HG02798 (cell line): ENCODE data around the gene GFRA4.

ENCODE experiments used
- ATAC-seq: cut with Tn5 transposase; IDR thresholded peaks from one replicate; pipeline ENCODE4 v1.9.1; 2021; ENCODE audit warnings: mild to moderate bottlenecking; ENCODE audit not compliant: unreplicated experiment, poor library complexity

GFRA4 gene

DNA sequence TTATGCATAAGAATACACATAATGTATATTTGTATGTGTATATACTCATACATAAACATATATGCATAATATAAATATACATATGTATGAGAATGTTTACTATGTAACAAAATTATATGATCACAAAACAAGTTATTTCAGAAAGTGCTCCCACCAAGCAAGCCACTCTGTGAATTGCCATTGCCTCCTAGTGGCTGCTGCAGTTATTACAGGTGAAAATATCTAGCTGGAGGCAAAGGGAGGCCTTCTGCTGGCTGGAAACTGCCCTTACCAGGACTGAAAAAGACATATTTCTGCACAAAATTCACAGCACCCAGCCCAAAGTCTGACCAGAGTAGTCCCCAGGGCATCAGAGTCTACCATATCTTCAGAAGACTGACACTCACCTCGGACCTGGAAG, 33.0 kb upstream of the GFRA4 start:
- no peak for ATAC-seq

DNA sequence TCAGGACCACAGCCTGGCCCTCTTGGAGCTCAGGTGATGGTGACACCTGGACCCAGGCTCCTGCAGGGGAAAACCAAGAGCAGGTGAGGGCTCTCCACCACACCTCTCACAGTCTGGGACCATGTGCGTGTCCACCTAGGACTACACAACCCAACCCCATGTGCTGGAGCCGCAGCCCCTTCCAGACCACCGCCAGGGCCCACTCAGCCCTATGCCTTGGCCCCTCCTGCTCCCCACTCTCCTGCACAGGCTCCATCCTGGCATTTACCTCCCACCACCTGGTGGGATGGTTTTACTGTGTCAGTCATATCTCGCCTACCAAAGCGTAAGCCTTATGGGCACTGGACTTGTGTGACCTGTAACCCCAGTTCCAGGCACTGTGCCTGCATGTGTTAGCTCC, 31.7 kb upstream of the GFRA4 start:
- ATAC-seq, result no peak

DNA sequence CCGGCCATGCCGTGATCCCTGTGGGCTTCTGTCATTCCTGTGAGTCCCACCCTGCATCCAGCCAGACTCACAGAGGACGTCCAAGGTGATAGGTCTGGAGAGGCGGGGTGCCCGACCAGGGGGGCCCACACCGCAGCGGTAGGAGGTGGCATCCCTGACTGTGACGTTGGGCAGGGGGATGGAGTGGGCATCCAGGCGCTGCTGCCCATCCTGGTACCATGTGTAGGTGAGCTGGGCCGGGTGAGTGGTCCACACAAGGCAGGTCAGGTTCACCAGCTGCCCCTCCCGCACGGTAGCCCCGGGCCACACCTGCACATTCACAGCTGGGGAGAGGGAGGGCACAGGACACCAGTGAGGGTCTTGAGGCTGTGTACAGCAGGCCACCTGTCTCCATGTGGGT, 30.2 kb upstream of the GFRA4 start:
- no peak for ATAC-seq

DNA sequence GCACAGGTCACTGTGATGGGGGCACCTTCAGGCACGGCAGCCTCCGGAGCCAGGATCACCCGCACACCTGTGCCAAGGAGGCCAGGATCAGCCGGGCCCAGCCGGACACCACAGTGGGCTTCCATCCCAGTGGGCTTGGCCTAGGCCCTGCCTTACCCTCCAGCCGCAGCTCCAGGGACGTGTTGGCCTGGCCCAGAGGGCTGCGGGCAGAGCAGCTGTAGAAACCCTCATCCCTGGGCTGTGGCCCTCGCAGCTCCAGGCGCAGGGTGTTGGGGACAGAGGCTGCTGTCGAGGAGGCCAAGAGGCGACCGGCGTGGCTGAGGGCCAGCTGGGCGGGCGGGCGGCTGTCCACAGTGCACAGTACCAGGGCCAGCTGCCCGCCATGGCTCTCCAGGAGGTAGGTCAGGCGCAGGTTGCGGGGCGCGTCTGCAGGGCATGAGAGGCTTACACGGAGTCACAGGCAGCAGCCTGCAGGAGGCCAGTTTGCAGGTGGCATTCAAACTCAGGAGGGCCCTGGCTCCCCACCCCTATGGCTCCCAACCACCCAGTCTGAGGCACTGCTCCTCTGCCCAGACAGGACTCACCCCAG, 29.6 kb upstream of the GFRA4 start:
- ATAC-seq, result no peak

DNA sequence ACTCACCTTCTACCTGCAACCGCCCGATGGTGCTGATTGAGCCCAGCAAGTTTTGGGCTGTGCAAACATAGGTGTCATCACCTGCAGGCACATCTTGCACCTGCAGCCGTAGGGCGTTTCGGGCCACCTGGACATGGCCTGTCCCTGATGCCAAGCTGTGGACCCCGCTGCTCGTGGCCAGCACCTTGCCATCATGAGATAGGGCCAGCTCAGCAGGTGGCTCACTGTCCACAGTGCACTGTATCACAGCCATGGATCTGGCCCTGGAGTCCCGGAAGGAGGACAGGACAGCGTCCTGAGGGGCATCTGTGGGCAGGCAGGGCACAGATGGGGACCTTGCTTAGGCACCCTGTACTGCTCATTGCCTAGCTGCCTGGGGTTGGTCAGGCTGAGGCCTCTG, 28.7 kb upstream of the GFRA4 start:
- no peak for ATAC-seq

DNA sequence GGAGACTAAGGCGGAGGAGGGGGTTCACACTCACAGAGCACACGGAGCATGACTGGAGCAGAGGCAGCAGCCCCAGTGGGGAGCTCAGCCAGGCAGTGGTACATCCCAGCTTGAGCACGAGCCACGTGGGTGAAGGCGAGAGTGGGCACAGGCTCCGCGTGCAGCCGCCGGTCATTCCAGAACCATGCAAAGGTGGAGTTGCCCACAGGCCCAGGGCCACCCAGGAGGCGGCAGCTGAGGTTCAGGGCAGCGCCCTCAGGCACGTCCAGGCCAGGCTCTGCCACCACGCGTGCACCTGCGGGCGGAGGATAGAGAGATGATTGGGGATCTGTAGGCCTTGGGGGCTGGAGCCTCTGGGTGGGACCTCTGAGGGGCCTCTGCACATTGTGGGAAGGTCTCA, 28.1 kb upstream of the GFRA4 start:
- ATAC-seq, result no peak

DNA sequence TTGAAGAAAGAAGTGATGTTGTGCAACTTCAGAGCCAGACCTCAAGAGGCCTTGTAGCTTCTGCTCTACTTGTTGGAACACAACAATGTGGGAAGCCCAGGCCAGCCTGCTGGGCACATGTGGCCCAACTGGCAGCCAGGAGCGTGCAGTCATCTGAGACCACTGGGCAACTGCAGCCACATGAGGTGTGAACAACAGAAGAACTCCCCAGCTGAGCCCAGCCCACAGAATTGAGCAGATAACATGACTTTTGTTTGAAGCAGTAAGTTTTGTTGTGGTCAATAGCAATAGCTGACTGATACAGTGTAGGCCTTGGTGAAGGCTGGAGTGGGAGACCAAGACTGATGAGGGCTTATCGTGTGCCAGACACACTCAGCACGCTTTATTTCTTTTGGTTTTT, 27.2 kb upstream of the GFRA4 start:
- ATAC-seq, result no peak

DNA sequence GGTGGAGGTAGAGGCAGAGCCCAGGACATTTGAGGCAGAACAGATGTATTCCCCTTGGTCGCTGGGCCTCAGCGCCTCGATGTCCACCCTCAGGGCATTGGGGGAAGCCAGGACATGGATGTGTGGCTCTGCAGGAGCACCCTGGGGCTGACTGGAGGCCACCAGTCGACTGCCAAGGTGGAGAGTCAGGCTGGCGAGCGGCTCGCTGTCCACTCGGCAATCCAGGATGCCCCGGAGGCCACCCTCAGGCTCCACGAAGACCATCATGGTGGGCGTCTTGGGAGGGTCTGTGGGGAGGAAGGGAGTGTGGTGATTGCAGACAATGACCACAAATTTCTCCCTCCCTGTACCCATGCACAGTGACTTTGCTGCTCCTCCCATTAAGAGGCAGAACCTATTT, 26.8 kb upstream of the GFRA4 start:
- no peak for ATAC-seq

DNA sequence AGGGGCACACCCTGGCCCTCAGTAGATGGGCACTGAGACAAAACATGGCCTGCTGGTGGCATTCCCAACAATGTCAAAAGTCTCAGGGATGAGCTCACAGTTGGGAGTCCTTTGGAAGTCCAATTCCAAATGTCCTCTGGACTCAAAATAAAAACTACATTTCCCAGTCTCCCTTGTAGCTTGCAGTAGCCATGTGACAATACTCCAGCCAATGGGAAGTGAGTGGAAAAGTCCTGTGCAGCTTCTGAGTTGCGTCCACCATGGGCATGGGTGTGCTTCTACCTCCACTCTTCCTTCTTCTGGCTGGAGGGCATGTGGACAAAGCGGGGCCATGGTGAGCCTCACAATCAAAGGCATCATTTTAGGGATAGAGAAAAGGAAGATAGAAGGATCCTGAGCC, 24.5 kb upstream of the GFRA4 start:
- ATAC-seq, result no peak

DNA sequence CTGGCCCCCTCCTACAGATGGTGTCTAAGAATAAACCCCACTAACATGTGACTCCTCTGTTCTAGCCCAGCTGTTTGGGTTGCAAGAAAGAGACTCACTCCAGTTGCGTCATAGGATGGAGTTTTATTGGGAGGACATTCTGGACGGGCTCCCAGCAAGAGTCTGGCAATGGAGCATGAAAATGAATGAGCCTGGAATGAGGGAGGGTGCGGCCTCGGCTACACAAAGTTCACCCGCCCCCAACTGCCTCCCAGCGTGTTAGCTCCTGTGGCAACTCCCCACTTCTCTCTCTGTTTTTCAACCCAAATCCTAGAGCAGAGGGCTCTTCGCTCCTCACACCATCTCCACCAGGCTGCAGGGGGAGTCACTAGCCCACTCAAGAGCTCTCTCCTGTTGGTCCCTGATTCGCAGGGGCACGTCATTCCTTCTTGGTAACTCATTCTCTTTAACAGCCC, 23.7 kb upstream of the GFRA4 start:
- no peak for ATAC-seq

DNA sequence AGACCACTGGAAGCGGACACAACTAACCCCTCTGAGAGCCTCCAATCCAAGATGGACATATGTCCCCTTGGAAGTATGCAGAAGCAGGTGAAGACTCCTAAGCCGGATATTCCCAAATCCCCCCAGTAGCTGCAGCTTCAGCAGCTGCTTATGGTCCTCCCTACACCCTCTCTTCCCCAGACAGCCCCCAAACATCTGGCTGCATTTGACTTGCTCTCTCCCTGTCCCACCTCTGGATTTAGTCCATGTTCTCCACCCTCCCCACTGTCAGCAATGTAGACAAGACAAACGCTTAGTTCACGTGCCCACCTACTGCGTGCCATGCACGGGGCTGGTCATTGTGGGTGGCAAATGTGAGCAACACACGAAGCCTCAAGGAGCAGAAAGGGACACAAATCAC, 23.2 kb upstream of the GFRA4 start:
- ATAC-seq, result no peak

DNA sequence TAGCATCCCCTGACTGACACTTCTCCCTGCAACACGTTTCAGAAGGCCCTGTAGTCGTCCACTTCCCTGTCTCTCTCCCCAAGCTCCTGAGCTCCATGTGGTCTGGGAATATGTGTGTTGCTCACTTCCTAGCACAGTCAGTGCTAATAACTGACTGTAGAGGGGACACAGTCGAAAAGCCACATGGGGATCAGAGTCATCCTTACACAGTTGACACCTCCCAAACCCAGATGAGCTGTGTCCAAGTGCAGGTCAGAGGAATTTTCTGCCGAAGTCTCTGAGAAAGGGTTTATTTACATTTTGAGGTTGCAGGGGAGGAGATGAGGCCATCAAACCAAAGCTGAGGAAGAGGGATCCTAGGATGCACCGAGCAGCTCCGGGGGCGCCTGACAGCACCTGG, 22.1 kb upstream of the GFRA4 start:
- no peak for ATAC-seq

DNA sequence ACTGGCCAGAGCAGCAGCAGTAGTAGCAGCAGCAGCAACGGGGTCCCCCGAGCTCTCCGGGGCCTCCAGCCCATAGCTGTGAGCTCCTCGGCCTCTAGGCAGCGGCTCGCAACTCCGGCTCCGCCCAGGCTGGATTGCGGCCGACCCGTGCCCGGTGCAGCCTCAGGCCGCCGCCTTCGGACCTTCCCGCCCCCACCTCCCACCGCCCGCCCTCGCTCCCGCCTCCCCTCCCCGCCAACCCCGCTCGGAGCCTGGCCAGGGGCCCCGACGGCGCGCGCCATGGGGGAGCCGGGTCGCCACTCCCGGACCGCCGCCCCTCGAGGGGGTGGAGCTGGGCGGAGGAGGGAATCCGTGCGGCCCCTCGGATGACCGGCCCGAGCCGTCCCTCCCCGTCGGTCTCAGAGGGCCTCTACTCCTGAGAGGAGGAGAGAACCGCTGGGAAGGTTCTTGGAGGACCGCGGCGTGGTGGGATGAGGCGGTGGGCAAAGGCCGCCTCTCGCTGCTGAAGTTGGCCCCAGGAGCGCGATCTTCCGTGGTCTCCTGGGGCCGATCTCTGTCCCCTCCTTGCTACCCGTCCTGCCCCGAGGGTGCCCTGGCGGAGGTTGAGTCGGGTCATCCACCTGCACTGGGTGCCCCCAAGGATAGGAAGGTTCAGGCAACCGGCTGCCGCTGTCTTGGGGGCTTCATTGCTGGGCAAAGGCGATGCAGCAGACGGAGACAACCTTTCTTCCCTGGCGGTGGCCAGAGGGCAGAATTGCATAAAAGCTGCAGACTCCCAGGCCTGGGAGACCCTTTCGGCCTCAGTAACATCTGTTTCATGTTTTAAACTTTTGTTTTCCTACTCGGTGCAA, 19.0 kb upstream of the GFRA4 start, which contains the start of gene ADAM33:
TSS of gene ADAM33 (minus strand) at position 80 of the 851 bp plus-strand sequence. CDS start at position 74, 6 bp downstream.
- no peak for ATAC-seq

DNA sequence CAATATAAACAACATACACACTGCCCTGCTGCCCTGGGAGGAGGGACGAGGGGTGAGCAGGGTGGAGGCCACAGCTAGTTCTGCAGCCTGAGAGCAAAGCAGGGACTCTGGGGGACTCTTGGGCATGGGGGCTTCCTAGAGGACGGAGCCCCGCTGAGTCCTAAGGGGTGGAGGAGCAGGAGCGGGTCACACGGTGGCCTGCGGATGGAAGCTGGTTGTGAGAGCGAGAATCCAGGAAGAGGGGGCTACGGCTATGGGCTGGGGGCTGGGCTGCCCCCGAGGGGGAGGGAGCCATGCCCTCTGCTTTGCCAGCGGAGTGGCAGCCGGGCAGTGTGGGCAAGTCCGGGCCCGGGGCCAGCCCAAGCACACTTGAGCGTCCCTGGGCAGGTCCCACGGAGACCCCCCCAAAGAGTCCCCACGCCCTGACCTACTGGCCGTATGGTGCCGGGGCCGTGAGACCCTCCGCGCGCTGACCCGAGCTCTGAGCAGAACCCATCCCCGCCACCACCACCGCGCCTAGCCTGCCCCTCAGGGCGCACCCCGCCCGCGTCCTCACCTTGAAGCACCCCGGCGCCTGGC, 18.2 kb upstream of the GFRA4 start:
- ATAC-seq, result no peak

DNA sequence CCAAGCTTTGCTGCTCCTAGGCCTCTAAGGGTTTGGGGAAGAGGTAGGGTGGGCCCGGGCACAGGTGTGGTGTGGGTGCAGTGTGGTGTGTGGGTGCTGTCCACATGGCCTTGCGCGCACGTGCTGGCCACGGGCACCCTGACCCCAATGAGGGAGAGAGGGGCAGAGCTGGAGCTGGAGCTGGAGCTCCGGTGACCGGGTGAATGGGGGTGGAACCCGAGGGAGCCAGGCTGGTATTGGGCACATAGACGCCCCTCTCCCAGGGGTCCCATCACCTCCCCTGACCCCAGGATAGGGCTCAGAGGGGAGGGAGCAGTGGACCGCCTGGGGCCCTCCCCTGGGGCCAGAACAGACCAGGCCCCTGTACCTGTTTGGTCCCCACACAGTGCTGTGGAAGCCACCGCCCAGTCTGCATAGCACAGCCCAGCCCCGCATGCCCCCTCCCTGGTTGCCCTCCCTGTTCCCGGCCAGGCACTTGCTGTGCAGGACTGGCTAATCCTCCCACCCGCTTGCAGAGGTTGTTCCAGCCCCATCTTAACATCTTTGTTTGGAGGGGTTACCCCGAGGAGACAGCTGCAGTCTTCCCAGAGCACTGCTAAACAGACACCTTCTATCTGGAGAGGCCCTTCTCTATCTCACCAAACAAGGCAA, 17.6 kb upstream of the GFRA4 start:
- ATAC-seq, result no peak

DNA sequence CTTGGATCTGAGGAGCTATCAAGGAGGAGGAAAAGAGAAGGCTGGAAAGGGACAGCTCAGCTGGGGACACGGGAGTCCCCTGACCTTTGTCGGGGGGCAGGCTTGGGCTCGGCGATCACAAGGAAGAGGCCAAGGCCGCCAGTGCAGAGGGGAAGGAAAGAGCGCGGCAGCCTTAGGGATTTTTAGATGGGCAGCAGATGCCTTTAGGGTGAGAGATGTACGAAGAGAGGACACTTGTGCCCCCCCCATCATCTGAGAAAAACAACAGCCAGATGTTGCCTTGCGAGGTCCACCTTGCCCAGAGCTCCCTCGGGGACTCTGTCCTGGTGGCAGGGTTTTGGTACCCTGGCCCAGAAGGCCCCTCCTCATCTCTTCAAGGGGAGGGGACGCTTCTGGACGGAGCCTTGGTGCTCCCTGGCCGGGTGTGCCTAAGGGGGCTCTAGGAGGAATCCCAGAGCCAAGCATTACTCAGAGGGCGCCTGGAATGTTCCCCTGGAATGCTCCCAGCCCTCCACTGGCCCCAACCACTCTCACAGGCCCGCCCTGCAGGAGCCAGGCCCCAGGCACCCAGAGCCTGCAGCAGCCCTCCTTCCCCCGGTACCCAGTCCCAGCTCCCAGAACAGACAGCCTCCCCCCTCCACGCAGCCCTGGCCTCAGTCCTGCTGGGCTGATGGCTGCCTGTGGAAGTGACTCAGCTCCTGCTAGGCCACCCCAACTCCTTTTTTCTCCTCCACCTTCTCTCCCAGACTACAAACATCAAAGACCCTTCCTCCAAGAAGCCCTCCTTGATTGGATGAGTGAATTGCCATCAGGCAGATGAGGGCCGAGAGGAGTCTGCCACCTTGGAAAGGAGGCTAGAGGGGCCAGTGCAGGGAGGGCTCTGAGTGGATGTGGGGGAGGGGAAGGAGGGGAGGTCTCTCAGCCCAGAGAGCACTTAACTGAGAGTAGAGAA, 16.8 kb upstream of the GFRA4 start:
- no peak for ATAC-seq

DNA sequence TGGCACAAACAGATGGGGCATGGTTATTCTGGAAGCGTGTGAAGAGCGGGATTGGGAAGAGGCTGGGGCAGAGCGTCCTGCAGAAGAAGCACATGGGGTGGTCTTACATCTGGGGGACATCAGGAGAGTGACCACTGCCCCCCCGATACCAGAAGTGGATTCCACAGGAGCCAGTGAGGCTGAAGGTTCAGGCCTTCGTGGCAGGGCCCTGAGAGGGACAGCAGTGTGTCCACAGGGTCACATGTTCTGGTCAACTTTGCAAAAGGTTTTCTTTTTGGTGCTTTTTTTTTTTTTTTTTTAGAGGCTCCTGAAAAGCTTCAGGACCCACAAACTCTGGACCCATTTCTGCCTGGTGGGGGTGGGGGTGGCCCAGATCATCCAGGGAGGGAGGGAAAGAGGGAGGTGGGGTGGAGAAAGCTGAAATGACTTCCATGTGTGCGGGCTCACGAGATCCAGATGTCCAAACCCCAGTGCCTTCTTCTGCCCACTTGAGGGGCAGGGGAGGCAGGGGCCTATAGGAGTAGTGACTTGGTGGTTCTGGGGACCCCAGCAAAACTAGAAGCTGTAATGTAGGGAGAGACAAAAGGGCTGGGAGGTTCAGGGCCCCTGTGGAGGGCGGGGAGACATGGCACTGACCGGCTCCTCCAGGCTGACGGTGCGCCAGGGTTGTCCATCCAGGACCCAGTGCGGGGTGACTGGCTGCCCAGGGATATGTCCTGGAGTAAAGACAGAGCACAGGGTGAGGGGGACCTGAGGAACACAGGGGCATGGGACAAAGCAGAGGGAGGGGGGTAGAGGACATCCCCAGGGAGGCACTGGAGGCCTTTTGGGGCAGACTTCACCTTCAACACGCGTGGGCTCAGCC, 15.9 kb upstream of the GFRA4 start:
- no peak for ATAC-seq

DNA sequence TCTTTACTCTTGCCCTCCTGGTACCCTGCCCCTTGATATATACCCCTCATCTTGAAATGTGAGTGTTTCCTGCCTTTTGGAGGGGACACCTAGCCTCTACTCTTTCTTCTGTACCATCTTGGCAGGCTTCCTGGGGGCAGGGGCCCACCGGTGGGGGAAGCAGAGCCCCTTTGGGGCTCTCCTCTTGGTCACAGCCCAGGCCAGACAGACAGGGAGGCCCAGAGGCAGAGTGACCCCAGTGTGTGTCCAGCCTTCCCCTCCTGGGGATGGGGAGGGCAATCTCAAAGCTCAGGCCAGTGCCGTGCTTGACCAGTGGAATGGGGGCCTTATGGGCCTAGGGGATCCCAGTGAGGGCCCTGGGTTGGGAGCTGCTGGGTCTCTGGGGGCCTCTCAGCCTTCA, 15.0 kb upstream of the GFRA4 start:
- no peak for ATAC-seq

DNA sequence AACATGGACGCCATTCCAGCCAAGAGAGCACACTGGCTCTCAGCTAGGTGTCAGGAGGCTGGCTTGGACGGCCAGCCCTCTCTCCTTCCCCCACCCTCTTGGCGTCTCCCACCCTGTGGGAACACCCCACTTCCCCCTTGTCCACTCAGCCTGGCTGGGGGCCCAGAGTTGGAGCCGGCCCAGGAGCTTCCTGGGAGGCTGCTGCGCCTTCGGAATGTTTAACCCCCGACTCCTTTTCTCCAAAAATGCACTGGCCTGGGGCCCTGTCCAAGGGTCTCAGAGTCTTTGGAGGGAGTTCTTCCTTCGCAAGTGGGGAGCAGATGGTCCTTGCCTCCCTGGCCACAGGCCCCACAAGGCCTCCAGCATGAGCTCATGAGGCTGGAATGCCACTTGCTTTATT, 14.5 kb upstream of the GFRA4 start:
- no peak for ATAC-seq
